Stimulated activated CD8-positive, alpha-beta memory T cell treated with anti-CD3 and anti-CD28 coated beads, Interleukin-15, amount 100 ng/mL, for 48 hours (primary cell): ENCODE measurements around the gene ADAP2.
"Not testable (repeated sequence)": the region's sequence is repeated elsewhere in the genome, so short reads cannot be mapped to it uniquely, and the experiment has no call there.

Experiments used
- DNase-seq, 2 donors: peaks; one replicate each; pipeline ENCODE4 v3.0.0-alpha.2; 2020; ENCODE audit warnings: low read depth in 2 of 2

The ADAP2 gene

GRCh38 chr17:30929861-30930260 is 8.1 kb downstream of the ADAP2 start:
- not testable (repeated sequence) for DNase-seq

GRCh38 chr17:30930495-30930894 is 8.8 kb downstream of the ADAP2 start:
- no peak for DNase-seq

- not testable (repeated sequence) for DNase-seq
Measured at GRCh38 chr17:30931582-30931981, 9.8 kb downstream of the ADAP2 start.

DNA sequence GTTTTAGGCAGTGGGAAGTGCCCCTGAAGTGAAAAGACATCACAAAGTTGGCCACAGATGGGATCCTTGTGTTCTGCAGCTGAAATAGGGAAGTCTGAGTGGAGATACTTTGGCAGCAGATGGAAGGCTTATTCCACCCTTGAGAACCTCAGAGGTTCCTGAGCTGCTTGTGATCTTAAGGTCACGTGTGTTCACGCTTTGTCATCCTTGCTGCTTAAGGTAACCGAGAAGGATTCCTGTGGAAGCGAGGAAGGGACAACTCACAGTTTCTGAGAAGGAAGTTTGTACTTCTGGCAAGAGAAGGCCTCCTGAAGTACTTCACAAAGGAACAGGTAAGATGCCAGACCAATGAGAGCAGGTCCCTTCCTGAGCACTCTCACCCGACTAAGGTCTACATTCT is 12.2 kb downstream of the ADAP2 start:
- DNase-seq, result no peak

DNA sequence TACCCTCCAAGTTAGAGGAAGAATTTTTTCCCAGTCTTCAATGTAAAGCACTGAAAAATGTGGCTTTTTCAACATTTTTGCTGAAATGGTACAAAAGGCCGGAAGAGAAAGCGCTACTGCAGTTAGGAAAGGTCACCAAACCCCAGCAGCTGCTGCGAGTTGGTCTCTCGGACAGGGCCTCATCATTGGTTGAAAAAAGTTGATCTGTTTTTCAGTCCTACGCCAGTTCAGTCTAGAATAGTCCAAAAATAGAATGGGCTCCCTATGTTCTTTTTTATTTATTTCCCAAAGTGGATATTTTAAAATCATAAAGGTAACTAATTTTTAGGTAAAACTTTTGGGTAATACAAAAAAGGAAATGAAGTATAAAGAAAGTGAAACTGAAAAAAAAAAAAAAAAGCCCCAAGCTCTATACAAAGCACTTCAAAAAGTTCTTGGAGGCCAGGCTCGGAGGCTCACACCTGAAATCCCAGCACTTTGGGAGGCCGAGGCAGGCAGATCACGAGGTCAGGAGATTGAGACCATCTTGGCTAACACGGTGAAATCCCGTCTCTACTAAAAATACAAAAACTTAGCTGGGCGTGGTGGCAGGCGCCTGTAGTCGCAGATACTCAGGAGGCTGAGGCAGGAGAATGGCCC is 17.4 kb downstream of the ADAP2 start:
- DNase-seq, result no peak

GRCh38 chr17:30942308-30943079 is 20.7 kb downstream of the ADAP2 start:
- DNase-seq, result no peak

- no peak for DNase-seq
Measured at GRCh38 chr17:30947796-30948195, 26.1 kb downstream of the ADAP2 start.

- DNase-seq, result no peak
Measured at GRCh38 chr17:30950189-30950588, 28.4 kb downstream of the ADAP2 start.

DNA sequence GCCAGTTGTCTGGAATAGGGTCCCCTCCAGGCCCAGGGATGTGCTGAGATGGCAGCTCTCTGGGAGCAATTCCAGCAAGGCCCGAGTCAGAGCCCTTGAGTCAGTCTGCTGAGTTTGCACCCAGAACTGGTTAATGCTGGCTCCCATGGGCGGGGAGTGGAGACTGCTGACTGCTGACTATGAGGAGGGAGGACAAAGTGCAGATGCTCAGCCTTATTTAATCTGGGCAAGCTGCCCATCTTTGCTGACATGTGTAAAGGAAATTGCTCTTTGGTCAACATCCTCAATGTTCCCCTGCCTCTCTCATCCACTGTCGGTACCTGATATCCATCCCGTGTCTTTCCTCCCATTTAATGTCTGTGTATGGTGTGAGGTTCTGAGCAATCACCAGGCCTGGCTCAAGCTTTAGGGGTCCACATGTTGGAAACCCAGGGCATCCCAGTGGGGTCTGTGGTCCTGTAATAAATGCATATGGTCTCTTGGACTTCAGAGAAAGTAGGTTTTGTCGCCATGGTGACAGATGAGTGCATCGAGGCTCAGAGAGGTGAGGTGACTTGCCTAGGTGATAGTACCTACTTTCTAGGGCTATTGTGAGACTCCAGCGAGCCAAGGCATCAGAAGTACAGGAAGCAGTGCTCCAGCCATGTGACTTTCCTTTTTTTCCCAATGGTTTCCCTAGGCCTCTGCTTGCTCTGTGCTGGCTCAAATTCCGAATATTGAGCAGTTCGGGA is 29.1 kb downstream of the ADAP2 start:
- no peak for DNase-seq

- no peak for DNase-seq
Measured at GRCh38 chr17:30952638-30953393, 31.1 kb downstream of the ADAP2 start.

DNA sequence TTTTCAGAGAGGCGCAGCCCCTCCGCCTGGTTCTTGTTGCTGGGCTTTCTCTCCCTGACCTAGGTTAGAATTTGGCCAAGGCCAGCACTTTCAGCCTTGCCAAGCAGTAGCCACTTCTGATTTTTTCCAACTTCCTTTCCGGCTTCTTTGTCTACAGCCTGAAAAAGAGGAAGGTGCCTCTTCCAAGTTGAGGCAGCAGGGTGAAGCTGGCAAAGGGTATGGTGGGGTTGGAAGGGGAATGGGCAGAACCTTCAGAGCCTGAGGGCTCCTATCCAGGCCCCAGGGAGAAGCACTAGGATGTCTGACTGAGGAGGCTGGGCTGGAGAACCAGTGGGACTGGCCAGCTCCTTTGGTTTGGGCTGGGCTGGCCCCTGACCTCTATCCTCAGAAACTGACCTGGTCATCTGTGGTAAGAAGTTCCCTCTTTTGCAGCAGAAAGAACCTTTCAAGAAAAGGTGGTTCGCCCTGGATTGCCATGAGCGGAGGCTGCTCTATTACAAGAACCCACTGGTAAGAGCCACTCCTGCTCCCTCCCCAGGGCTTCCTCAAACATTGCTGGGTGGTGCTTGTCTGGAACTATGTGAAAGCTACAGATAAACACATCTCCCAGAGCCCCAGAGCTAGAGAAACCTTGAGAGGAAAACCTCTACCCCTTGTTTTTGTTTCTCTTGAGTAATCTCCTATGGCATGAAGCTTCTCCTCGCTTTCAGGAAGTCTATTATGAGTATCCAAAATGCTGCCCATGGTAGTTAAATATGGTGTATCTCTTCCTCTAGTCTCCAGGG is 32.5 kb downstream of the ADAP2 start:
- DNase-seq, result no peak

GRCh38 chr17:30956764-30957374 is 35.1 kb downstream of the ADAP2 start:
- no peak for DNase-seq

DNA sequence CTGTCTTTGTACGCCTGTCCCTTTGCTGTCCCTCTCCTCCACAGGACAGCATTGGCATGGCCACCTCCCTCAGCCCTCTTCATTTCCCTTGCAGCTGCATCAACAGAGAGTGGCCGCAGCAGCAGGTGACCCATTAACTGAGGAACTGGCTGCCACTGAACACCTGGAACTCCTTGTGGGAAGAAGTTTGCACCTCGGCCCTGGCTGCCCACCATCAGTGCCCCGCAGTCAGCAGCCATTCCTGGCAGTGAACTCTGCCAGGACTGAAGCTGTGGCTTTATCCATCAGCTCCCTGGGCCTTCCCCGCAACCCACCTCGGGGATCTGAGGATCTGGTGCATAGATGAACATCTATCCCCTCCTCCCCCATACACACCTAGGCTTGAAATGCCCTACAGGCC is 36.0 kb downstream of the ADAP2 start:
- DNase-seq, result no peak

- DNase-seq, result no peak
Measured at GRCh38 chr17:30958187-30958586, 36.4 kb downstream of the ADAP2 start.

GRCh38 chr17:30961209-30962188 is 39.8 kb downstream of the ADAP2 start:
- no peak for DNase-seq

DNA sequence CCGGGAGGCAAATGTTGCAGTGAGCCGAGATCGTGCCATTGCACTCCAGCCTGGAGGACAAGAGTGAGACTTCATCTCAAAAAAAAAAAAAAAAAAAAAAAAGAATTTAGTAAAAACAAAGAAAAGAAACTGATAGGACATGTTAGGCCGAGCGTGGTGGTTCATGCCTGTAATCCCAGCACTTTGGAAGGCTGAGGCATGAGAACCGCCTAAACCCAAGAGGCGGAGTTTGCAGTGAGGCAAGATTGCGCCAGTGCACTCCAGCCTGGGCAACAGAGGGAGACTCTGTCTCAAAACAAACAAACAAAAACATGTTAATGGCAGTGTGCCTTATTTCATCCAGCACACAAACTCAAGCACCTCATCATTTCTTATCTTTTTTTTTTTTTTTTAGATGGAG is 42.6 kb downstream of the ADAP2 start:
- DNase-seq, result not testable (repeated sequence)

DNA sequence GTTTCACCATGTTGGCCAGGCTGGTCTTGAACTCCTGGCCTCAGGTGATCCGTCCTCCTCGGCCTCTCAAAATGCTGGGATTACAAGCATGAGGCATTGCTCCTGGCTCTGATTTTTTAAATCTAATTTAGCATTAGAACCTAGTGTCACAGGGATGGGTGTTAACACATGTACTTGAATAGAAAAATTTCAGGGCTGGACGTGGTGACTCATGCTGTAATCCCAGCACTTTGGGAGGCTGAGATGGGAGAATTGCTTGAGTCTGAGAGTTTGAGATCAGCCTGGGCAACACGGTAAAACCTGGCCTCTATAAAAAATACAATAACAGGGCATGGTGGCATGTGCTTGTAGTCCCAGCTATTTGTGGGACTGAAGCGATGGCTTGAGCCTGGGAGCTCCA is 43.1 kb downstream of the ADAP2 start:
- no peak for DNase-seq

GRCh38 chr17:30965686-30966085 is 43.9 kb downstream of the ADAP2 start:
- DNase-seq, result no peak

DNA sequence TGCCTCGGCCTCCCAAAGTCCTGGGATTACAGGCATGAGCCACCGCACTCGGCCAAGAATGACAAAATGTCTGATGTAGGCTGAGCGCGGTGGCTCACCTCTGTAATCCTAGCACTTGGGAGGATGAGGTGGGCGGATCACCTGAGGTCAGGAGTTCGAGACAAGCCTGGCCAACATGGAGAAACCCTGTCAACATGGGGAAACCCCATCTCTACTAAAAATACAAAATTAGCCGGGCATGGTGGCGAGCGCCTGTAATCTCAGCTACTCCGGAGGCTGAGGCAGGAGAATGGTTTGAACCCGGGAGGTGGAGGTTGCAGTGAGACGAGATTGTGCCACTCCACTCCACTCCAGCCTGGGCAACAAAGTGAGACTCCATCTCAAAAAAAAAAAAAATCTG is 46.2 kb downstream of the ADAP2 start:
- not testable (repeated sequence) for DNase-seq
